ENCODE results near the gene NADK. TPM values are rescaled to one million over a fixed set of nuclear protein-coding genes. Genes with fewer than 3 reads are reported as not detected.

The NADK gene
- total RNA-seq, 1 experiment from 2014 or later = 92.2 TPM

DNA sequence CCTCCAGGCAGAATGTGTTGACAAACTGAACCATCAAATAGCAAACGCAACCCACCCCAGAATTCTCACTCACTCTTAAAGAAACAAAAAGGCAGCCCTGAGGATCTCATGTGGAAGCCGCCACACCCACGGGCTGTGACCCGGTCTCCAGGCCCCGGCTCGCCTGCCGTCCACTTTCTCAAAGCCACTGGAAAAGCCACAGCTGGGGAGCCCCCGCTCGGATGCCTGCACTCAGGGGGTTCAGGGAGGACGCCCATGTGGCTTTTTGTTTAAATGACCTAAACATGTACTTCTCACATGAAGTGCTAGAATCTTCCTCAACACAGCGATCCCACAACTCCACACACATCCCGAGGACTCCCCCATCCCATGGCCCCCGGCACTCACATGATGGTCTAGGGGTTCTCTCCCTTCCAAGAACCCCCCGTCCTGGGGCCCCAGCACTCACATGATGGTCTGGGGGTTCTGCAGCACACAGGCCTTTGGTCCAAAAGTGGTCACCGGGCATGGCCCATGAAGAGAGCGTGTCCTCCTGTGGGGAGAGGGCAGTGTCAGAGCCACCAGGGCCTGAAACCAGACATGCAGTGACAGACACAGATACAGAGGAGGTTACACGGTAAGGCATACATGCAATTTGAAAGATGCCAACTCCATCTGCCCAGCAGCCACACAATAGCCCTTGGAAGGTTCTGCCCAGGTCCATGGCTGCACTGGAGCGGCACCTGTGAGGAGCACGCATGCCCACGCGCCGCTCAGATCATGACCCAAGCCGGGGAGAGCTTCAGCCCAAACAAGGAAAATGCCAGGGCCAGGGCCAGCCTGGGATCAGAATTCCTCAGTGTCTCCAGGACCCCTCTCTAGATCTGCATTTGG lies 16.5 kb downstream of the NADK start:
- no peaks in the 10 kb centered on the region for H3K27me3 Mint-ChIP-seq (ENCODE audit: unreplicated experiment)
- no TSS peak for BruUV-seq (replicated peaks)
- peaks cover 27% of the 10 kb centered on the region for H3K4me1 Mint-ChIP-seq (ENCODE audit: low read depth, unreplicated experiment)
- no peak overlapping the region for H3K4me3 Mint-ChIP-seq (ENCODE audit: low read depth, unreplicated experiment)
- no peaks in the 10 kb centered on the region for H3K9me3 Mint-ChIP-seq (ENCODE audit: low read depth, unreplicated experiment)
- TF ChIP-seq, protein P1, sequence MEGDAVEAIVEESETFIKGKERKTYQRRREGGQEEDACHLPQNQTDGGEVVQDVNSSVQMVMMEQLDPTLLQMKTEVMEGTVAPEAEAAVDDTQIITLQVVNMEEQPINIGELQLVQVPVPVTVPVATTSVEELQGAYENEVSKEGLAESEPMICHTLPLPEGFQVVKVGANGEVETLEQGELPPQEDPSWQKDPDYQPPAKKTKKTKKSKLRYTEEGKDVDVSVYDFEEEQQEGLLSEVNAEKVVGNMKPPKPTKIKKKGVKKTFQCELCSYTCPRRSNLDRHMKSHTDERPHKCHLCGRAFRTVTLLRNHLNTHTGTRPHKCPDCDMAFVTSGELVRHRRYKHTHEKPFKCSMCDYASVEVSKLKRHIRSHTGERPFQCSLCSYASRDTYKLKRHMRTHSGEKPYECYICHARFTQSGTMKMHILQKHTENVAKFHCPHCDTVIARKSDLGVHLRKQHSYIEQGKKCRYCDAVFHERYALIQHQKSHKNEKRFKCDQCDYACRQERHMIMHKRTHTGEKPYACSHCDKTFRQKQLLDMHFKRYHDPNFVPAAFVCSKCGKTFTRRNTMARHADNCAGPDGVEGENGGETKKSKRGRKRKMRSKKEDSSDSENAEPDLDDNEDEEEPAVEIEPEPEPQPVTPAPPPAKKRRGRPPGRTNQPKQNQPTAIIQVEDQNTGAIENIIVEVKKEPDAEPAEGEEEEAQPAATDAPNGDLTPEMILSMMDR (IDR thresholded peaks at IDR 0.05; ENCODE audit: unreplicated experiment) = no peak
- H3K36me3 Mint-ChIP-seq (ENCODE audit: insufficient read depth, unreplicated experiment) = peaks cover 56% of the 10 kb centered on the region
- no peak for DNase-seq
- CTCF ChIA-PET = no interaction called here
- intact Hi-C loops (cut with micrococcal nuclease; ENCODE audit: unreplicated experiment) = no loop called here
- H3K27ac Mint-ChIP-seq (ENCODE audit: unreplicated experiment) = no peak overlapping the region

DNA sequence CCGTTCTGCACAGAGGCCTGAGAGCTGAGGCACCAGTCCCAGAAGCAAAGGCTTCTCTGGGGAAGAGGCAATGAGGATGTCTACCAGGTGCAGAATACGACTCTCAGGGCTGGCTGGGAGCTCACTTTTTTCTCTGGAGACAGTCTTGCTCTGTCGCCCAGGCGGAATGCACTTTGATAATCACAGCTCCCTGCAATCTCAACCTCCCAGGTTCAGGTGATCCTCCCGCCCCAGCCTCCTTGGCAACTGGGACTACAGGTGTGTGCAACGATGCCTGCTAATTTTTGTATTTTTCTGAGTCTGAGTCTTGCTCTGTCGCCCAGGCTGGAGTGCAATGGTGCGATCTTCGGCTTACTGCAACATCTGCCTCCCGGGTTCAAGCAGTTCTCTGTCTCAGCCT lies 17.6 kb downstream of the NADK start:
- Mint-ChIP-seq H3K36me3 (ENCODE audit: insufficient read depth, unreplicated experiment) (peaks cover 61% of the 10 kb centered on the region), H3K27ac (ENCODE audit: unreplicated experiment) (no peak overlapping the region)
- no peak for DNase-seq

DNA sequence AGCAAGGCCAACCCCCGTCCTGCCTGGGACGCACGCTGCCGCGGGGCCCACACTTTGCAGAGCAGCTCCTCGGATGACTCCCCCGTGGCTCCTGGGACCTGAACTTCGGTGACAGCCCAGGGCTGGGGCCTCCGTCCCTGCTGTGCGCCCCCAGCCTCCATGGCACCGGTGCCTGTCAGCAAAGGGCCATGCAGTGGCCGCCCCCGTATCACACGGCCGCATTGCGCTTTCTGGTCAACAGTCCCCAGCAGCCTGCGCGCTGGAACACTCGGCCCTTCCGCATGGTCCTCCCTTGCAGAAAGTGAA lies 18.0 kb downstream of the NADK start:
- DNase-seq = no peak
- TF ChIP-seq, protein P1 (IDR thresholded peaks at IDR 0.05; ENCODE audit: unreplicated experiment) = no peak
- intact Hi-C loops (cut with micrococcal nuclease; ENCODE audit: unreplicated experiment) = no loop called here
- H3K27ac Mint-ChIP-seq (ENCODE audit: unreplicated experiment) = peak overlapping the region; percentile 83
- H3K4me1 Mint-ChIP-seq (ENCODE audit: low read depth, unreplicated experiment) = peaks cover 27% of the 10 kb centered on the region
- BruUV-seq (replicated peaks) = no TSS peak
- CTCF ChIA-PET = no interaction called here
- H3K4me3 Mint-ChIP-seq (ENCODE audit: low read depth, unreplicated experiment) = no peak overlapping the region
- no peaks in the 10 kb centered on the region for H3K27me3 Mint-ChIP-seq (ENCODE audit: unreplicated experiment)
- no peaks in the 10 kb centered on the region for H3K9me3 Mint-ChIP-seq (ENCODE audit: low read depth, unreplicated experiment)
- peaks cover 57% of the 10 kb centered on the region for H3K36me3 Mint-ChIP-seq (ENCODE audit: insufficient read depth, unreplicated experiment)

More for the DNA sequence above, 17.6 kb downstream of the NADK start:
- CTCF ChIA-PET = no interaction called here
- H3K27me3 Mint-ChIP-seq (ENCODE audit: unreplicated experiment) = no peaks in the 10 kb centered on the region
- peaks cover 27% of the 10 kb centered on the region for H3K4me1 Mint-ChIP-seq (ENCODE audit: low read depth, unreplicated experiment)
- no peaks in the 10 kb centered on the region for H3K9me3 Mint-ChIP-seq (ENCODE audit: low read depth, unreplicated experiment)
- BruUV-seq (replicated peaks) = no TSS peak
- TF ChIP-seq, protein P1 (IDR thresholded peaks at IDR 0.05; ENCODE audit: unreplicated experiment) = no peak
- intact Hi-C loops (cut with micrococcal nuclease; ENCODE audit: unreplicated experiment) = no loop called here
- H3K4me3 Mint-ChIP-seq (ENCODE audit: low read depth, unreplicated experiment) = no peak overlapping the region

DNA sequence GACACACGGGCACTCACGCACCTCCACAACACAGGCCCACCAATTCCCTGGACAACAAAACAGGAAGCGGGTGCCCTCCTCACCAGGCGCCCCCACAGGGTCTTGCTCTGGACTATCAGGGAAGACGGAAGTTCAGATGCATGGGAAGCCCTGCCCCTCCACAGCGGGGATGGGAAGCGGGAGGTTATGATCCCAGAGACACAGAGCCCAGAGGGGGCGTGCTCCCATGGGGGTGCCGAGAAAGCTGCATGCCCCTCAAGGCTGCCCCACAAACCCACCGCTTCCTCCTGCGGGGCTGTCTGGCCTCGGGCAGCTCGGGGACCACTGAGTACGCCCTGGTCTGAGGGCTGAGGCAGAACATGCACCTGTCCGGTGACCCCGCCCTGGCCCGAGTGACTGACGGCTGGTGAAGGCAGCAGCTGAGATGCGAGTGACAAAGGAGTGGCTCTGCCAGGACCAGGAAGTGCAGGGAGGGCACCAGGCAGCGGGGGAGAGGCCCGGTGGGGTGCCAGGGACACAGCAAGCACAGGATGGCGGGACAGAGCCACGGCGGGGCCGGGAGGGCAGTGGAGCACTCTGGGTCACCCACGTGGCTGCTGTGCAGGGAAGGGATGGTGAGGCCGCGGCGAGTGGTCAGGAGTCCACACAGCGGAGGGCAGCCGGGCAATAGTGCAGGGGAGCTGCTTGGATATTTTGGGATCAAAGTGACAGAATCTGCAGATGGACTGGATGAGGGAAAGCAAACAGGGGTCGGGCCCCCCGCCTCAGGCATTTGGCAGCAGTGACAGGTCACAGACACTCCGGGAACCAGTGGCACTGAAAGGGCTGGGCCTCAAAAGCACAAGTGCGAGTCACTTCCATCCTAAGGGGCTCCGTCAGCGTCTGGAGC lies 18.6 kb downstream of the NADK start:
- DNase-seq = peak; percentile 47
- Mint-ChIP-seq H3K27ac (ENCODE audit: unreplicated experiment) (peak overlapping the region; percentile 83), H3K36me3 (ENCODE audit: insufficient read depth, unreplicated experiment) (peaks cover 52% of the 10 kb centered on the region), H3K9me3 (ENCODE audit: low read depth, unreplicated experiment) (no peaks in the 10 kb centered on the region), H3K4me1 (ENCODE audit: low read depth, unreplicated experiment) (peaks cover 27% of the 10 kb centered on the region), H3K4me3 (ENCODE audit: low read depth, unreplicated experiment) (peak overlapping the region; percentile 62), H3K27me3 (ENCODE audit: unreplicated experiment) (no peaks in the 10 kb centered on the region)
- CTCF ChIA-PET = interaction anchor here (1.6 kb wide), 1 partner anchor 146 kb away, joined by 4 read pairs; no protein-coding TSS in a partner anchor
- intact Hi-C loops (cut with micrococcal nuclease; ENCODE audit: unreplicated experiment) = no loop called here
- BruUV-seq (replicated peaks) = no TSS peak
- TF ChIP-seq, protein P1 (IDR thresholded peaks at IDR 0.05; ENCODE audit: unreplicated experiment) = no peak

Data from Calu3 (cell line).